ENCODE measurements around the gene FAM83E. TPM values are rescaled to one million over a fixed set of nuclear protein-coding genes. Genes with fewer than 3 reads are reported as not detected.

FAM83E gene
- total and polyA plus RNA-seq, 2 of the 8 experiments (the other 6 are each of a cell fraction or from before 2014, with no cell fraction given), result 1.8 to 5.3 TPM

GRCh38 chr19:48609571-48610108, 5.2 kb downstream of the FAM83E start:
- 94% methylated on average over 17 of the region's 20 CpGs; no CpG with 5 or more reads in 1 of the 2 experiments for WGBS, 2 experiments (ENCODE audit: extremely low coverage in 1 of 2, insufficient coverage in 1 of 2, insufficient read length in 1 of 2, insufficient replicate concordance in 2 of 2, low coverage in 1 of 2, low lambda C conversion rate in 2 of 2, missing lambda C conversion rate in 1 of 2)
- FAIRE-seq, result no peak
- Histone ChIP-seq H3K4me1 (replicated peaks in 1 of 4; ENCODE audit: control insufficient read depth in 3 of 4, insufficient read depth in 4 of 4, low read length in 3 of 4) (peaks cover 0 to 13% (median 8%) of the 10 kb centered on the region in 4 experiments; a peak in 5 of 7 replicates), H2BK20ac (ENCODE audit: low read length) (no peak overlapping the region), H4K8ac (ENCODE audit: extremely low read depth, insufficient read depth, low read length) (no peak overlapping the region), H3K18ac (ENCODE audit: extremely low read depth, low read length) (no peak overlapping the region), H3K36me3 (ENCODE audit: control insufficient read depth in 2 of 4, insufficient read depth in 4 of 4, low read length in 3 of 4) (no peaks in the 10 kb centered on the region; a peak in 1 of 8 replicates), H2AK5ac (ENCODE audit: low read depth, low read length) (no peak overlapping the region), H3K4ac (replicated peaks; ENCODE audit: insufficient read length, low read depth, low read length) (no peak overlapping the region), H2AFZ (ENCODE audit: low read length) (no peak overlapping the region), H3K23ac (ENCODE audit: insufficient read length) (no peak overlapping the region), H3K9me3 (ENCODE audit: insufficient read depth in 2 of 2, low read depth in 1 of 2, low read length in 1 of 2) (no peaks in the 10 kb centered on the region), H3K79me2 (ENCODE audit: control insufficient read depth in 1 of 2, insufficient read depth in 2 of 2, low read length in 2 of 2) (no peaks in the 10 kb centered on the region), H3K4me3 (ENCODE audit: extremely low read depth in 1 of 4, insufficient read depth in 2 of 4, low read depth in 3 of 4, low read length in 4 of 4) (no peak overlapping the region), H3K27ac (ENCODE audit: low read depth, low read length) (no peak overlapping the region), H3K27me3 (replicated peaks in 1 of 4; ENCODE audit: control insufficient read depth in 3 of 4, extremely low read depth in 1 of 4, insufficient read depth in 3 of 4, low read length in 3 of 4) (no peaks in the 10 kb centered on the region), H4K5ac (ENCODE audit: insufficient read length, low read depth, low read length) (no peak overlapping the region), H3K4me2 (ENCODE audit: insufficient read depth in 1 of 2, low read depth in 2 of 2, low read length in 2 of 2) (no peak overlapping the region), H3K79me1 (ENCODE audit: low read depth, low read length) (no peaks in the 10 kb centered on the region), H3K23me2 (ENCODE audit: low read depth, low read length) (no peaks in the 10 kb centered on the region), H3K14ac (ENCODE audit: insufficient read length) (no peak overlapping the region), H2BK5ac (ENCODE audit: low read depth, low read length) (no peak overlapping the region), H3K56ac (replicated peaks; ENCODE audit: insufficient read length, low read depth, low read length) (no peak overlapping the region), H2BK12ac (ENCODE audit: low read depth, low read length) (no peak overlapping the region), H3K9ac (replicated peaks in 1 of 4; ENCODE audit: extremely low read depth in 1 of 4, low read depth in 3 of 4, low read length in 3 of 4) (no peak overlapping the region), H2BK120ac (replicated peaks; ENCODE audit: low read depth, low read length) (no peak overlapping the region), H4K20me1 (replicated peaks in 1 of 2; ENCODE audit: control insufficient read depth in 1 of 2, insufficient read depth in 2 of 2, low read length in 2 of 2) (peaks cover 0 to 11% of the 10 kb centered on the region in 2 experiments), H2BK15ac (ENCODE audit: low read length) (no peak overlapping the region), H4K91ac (replicated peaks; ENCODE audit: insufficient read length, low read length) (no peak overlapping the region)
- TF ChIP-seq SIRT6 (IDR thresholded peaks at IDR 0.05; ENCODE audit: low read length) (no peak), CTBP2 (IDR thresholded peaks at IDR 0.05; ENCODE audit: borderline replicate concordance, insufficient read depth, insufficient read length, low read length) (no peak), TAF1 (IDR thresholded peaks at IDR 0.05; ENCODE audit: low read depth, low read length) (no peak), RBBP5 (IDR thresholded peaks at IDR 0.05; ENCODE audit: borderline replicate concordance, low read depth, low read length) (no peak), NANOG (IDR thresholded peaks at IDR 0.05; ENCODE audit: insufficient read depth, low read depth, low read length, poor library complexity, severe bottlenecking) (no peak), KDM5A (IDR thresholded peaks at IDR 0.05; ENCODE audit: low read length) (no peak), SIN3A (conservative IDR thresholded peaks at IDR 0.05 in 1 of 2, IDR thresholded peaks at IDR 0.05 in 1 of 2; ENCODE audit: low read depth in 1 of 2, low read length in 2 of 2) (no peak)
- no peak for DNase-seq (ENCODE audit: low read depth in 1 of 2, low spot score in 2 of 2)
- ChIA-PET CTCF (ENCODE audit: partially characterized antibody) (interaction anchor here (0.6 to 7.0 kb wide), 11 partner anchors 8 to 295 kb away, joined by 3 to 143 read pairs (median 5); partner anchors contain the start of genes RPL18 and SPHK2), POLR2A (ENCODE audit: partially characterized antibody) (interaction anchor here (0.6 to 30.9 kb wide), 13 partner anchors 3 to 129 kb away, joined by 3 to 788 read pairs (median 5); partner anchors contain the start of genes DBP, FAM83E, RPL18 and SPACA4)
